Measurements from ENCODE around the gene CTF1.
"Not testable (repeated sequence)": the region's sequence is repeated elsewhere in the genome, so short reads cannot be mapped to it uniquely, and the experiment has no call there.

CTF1 gene

GRCh38 chr16:30896261-30896888 is at the start of gene CTF1:
TSS of gene CTF1 (plus strand) at chr16:30896614. CDS start at chr16:30896644, 30 bp downstream.
- H3K27me3 Mint-ChIP-seq = no peaks in the 10 kb centered on the region
- H3K36me3 Mint-ChIP-seq (ENCODE audit: low read depth) = peaks cover 21% of the 10 kb centered on the region
- peaks cover 59% of the 10 kb centered on the region for H3K4me1 Mint-ChIP-seq (ENCODE audit: low read depth)
- no peaks in the 10 kb centered on the region for H3K9me3 Mint-ChIP-seq
- intact Hi-C loops (cut with micrococcal nuclease) = loop anchor here (1.0 kb wide), 1 partner anchor 26 kb away; no protein-coding TSS in a partner anchor
- peak within 1 kb of the TSS; percentile 84 for H3K4me3 Mint-ChIP-seq
- peak within 1 kb of the TSS; percentile 99 for H3K27ac Mint-ChIP-seq

- Mint-ChIP-seq H3K4me1 (ENCODE audit: low read depth) (peaks cover 9% of the 10 kb centered on the region), H3K9me3 (no peaks in the 10 kb centered on the region), H3K27me3 (no peaks in the 10 kb centered on the region), H3K36me3 (ENCODE audit: low read depth) (no peaks in the 10 kb centered on the region), H3K4me3 (no peak overlapping the region), H3K27ac (no peak overlapping the region)
- intact Hi-C loops (cut with micrococcal nuclease) = no loop called here
These were observed 49.6 kb upstream of the CTF1 start for GRCh38 chr16:30846649-30847402.

- no peaks in the 10 kb centered on the region for H3K27me3 Mint-ChIP-seq
These were observed 46.2 kb upstream of the CTF1 start for GRCh38 chr16:30850246-30850645.

GRCh38 chr16:30853758-30854157 is 42.7 kb upstream of the CTF1 start:
- H3K27me3 Mint-ChIP-seq = no peaks in the 10 kb centered on the region
- intact Hi-C loops (cut with micrococcal nuclease) = no loop called here
- H3K27ac Mint-ChIP-seq = no peak overlapping the region
- no peak overlapping the region for H3K4me3 Mint-ChIP-seq
- peaks cover 11% of the 10 kb centered on the region for H3K36me3 Mint-ChIP-seq (ENCODE audit: low read depth)
- H3K9me3 Mint-ChIP-seq = no peaks in the 10 kb centered on the region
- H3K4me1 Mint-ChIP-seq (ENCODE audit: low read depth) = no peaks in the 10 kb centered on the region

More at GRCh38 chr16:30850246-30850645, 46.2 kb upstream of the CTF1 start:
- H3K27ac Mint-ChIP-seq = no peak overlapping the region
- peaks cover 11% of the 10 kb centered on the region for H3K36me3 Mint-ChIP-seq (ENCODE audit: low read depth)
- no peak overlapping the region for H3K4me3 Mint-ChIP-seq
- intact Hi-C loops (cut with micrococcal nuclease) = no loop called here
- H3K4me1 Mint-ChIP-seq (ENCODE audit: low read depth) = peaks cover 3% of the 10 kb centered on the region
- H3K9me3 Mint-ChIP-seq = no peaks in the 10 kb centered on the region

GRCh38 chr16:30858111-30858495 is 38.3 kb upstream of the CTF1 start:
- Mint-ChIP-seq H3K4me1 (ENCODE audit: low read depth) (no peaks in the 10 kb centered on the region), H3K4me3 (no peak overlapping the region), H3K9me3 (no peaks in the 10 kb centered on the region), H3K27me3 (no peaks in the 10 kb centered on the region), H3K36me3 (ENCODE audit: low read depth) (peaks cover 9% of the 10 kb centered on the region), H3K27ac (no peak overlapping the region)
- intact Hi-C loops (cut with micrococcal nuclease) = no loop called here

- Mint-ChIP-seq H3K4me3 (no peak overlapping the region), H3K27ac (no peak overlapping the region), H3K4me1 (ENCODE audit: low read depth) (no peaks in the 10 kb centered on the region), H3K27me3 (no peaks in the 10 kb centered on the region), H3K9me3 (no peaks in the 10 kb centered on the region), H3K36me3 (ENCODE audit: low read depth) (peaks cover under 1% of the 10 kb centered on the region)
- intact Hi-C loops (cut with micrococcal nuclease) = no loop called here
These were observed 37.5 kb upstream of the CTF1 start for GRCh38 chr16:30858829-30859423.

GRCh38 chr16:30860729-30861128 is 35.7 kb upstream of the CTF1 start:
- intact Hi-C loops (cut with micrococcal nuclease); H3K27ac Mint-ChIP-seq; H3K4me1 Mint-ChIP-seq (ENCODE audit: low read depth); H3K9me3 Mint-ChIP-seq; H3K4me3 Mint-ChIP-seq; H3K36me3 Mint-ChIP-seq (ENCODE audit: low read depth); H3K27me3 Mint-ChIP-seq: not testable (repeated sequence)

GRCh38 chr16:30863178-30863577 is 33.2 kb upstream of the CTF1 start:
- H3K4me1 Mint-ChIP-seq (ENCODE audit: low read depth); H3K9me3 Mint-ChIP-seq; H3K36me3 Mint-ChIP-seq (ENCODE audit: low read depth); intact Hi-C loops (cut with micrococcal nuclease); H3K27me3 Mint-ChIP-seq; H3K27ac Mint-ChIP-seq; H3K4me3 Mint-ChIP-seq: not testable (repeated sequence)

- intact Hi-C loops (cut with micrococcal nuclease) = no loop called here
- Mint-ChIP-seq H3K36me3 (ENCODE audit: low read depth) (no peaks in the 10 kb centered on the region), H3K4me3 (no peak overlapping the region), H3K27me3 (no peaks in the 10 kb centered on the region), H3K9me3 (no peaks in the 10 kb centered on the region), H3K27ac (no peak overlapping the region), H3K4me1 (ENCODE audit: low read depth) (no peaks in the 10 kb centered on the region)
These were observed 30.4 kb upstream of the CTF1 start for GRCh38 chr16:30866031-30866430.

GRCh38 chr16:30867747-30868146 is 28.7 kb upstream of the CTF1 start:
- H3K4me3 Mint-ChIP-seq = no peak overlapping the region
- intact Hi-C loops (cut with micrococcal nuclease) = no loop called here
- no peak overlapping the region for H3K27ac Mint-ChIP-seq
- no peaks in the 10 kb centered on the region for H3K27me3 Mint-ChIP-seq
- H3K9me3 Mint-ChIP-seq = no peaks in the 10 kb centered on the region
- peaks cover 16% of the 10 kb centered on the region for H3K36me3 Mint-ChIP-seq (ENCODE audit: low read depth)
- no peaks in the 10 kb centered on the region for H3K4me1 Mint-ChIP-seq (ENCODE audit: low read depth)

- Mint-ChIP-seq H3K4me1 (ENCODE audit: low read depth) (peaks cover 9% of the 10 kb centered on the region), H3K4me3 (no peak overlapping the region), H3K9me3 (no peaks in the 10 kb centered on the region), H3K27me3 (no peaks in the 10 kb centered on the region), H3K36me3 (ENCODE audit: low read depth) (peaks cover 39% of the 10 kb centered on the region), H3K27ac (no peak overlapping the region)
- intact Hi-C loops (cut with micrococcal nuclease) = no loop called here
These were observed 25.5 kb upstream of the CTF1 start for GRCh38 chr16:30870904-30871303.

- no peaks in the 10 kb centered on the region for H3K27me3 Mint-ChIP-seq
- intact Hi-C loops (cut with micrococcal nuclease) = loop anchor here (2.0 kb wide), 1 partner anchor 28 kb away; no protein-coding TSS in a partner anchor
- peak overlapping the region; percentile 89 for H3K4me3 Mint-ChIP-seq
- H3K36me3 Mint-ChIP-seq (ENCODE audit: low read depth) = peaks cover 52% of the 10 kb centered on the region
- peaks cover 21% of the 10 kb centered on the region for H3K4me1 Mint-ChIP-seq (ENCODE audit: low read depth)
- peak overlapping the region; percentile 98 for H3K27ac Mint-ChIP-seq
- no peaks in the 10 kb centered on the region for H3K9me3 Mint-ChIP-seq
These were observed 22.1 kb upstream of the CTF1 start for GRCh38 chr16:30874244-30874820.

GRCh38 chr16:30874821-30875717 is 21.3 kb upstream of the CTF1 start:
- intact Hi-C loops (cut with micrococcal nuclease) = loop anchor here (1.0 to 2.0 kb wide), 3 partner anchors 28 to 88 kb away; partner anchors contain the start of gene ZNF629
- Mint-ChIP-seq H3K4me3 (peak overlapping the region; percentile 89), H3K36me3 (ENCODE audit: low read depth) (peaks cover 59% of the 10 kb centered on the region), H3K4me1 (ENCODE audit: low read depth) (peaks cover 21% of the 10 kb centered on the region), H3K9me3 (no peaks in the 10 kb centered on the region), H3K27me3 (no peaks in the 10 kb centered on the region), H3K27ac (peak overlapping the region; percentile 98)
